Ovary (tissue), 9 donors: ENCODE measurements around the gene KCMF1. TPM values are rescaled to one million over a fixed set of nuclear protein-coding genes. Genes with fewer than 3 reads are reported as not detected.

Experiments
- DNase-seq, 5 donors: peaks; one replicate each; pipeline ENCODE4 v3.0.0-alpha.2; 2019 to 2020
- H3K27ac ChIP-seq, 2 donors: fragments of 200-600 bp; one replicate each; pipeline versions ENCODE4 v1.5.1 to v1.8.0; 2019 to 2022
- H3K27me3 ChIP-seq: fragments of 200-600 bp; one replicate; pipeline ENCODE4 v1.8.0; 2022
- H3K36me3 ChIP-seq: fragments of 200-600 bp; sonication (generic); one replicate; pipeline ENCODE4 v1.5.1; 2019
- H3K4me1 ChIP-seq: one replicate; pipeline ENCODE4 v1.8.1; 2013; ENCODE audit warnings: mild to moderate bottlenecking, moderate library complexity; ENCODE audit not compliant: insufficient read depth
- H3K4me3 ChIP-seq: fragments of 200-600 bp; sonication (generic); one replicate; pipeline ENCODE4 v1.5.1; 2017
- H3K9me3 ChIP-seq, 2 donors: fragments of 200-600 bp in 1 of 2; sonication (generic) in 1 of 2; one replicate each; pipeline versions ENCODE4 v1.5.1 to v1.8.1; 2013 to 2019; ENCODE audit warnings: mild to moderate bottlenecking in 1 of 2, moderate library complexity in 1 of 2
- EP300 ChIP-seq: sonication (generic); formaldehyde crosslinking; IDR thresholded peaks from one replicate; pipeline ENCODE4 v1.6.1; 2017; ENCODE audit warnings: antibody characterized with exemption
- POLR2A ChIP-seq: fragments of 450-650 bp; IDR thresholded peaks from one replicate; pipeline ENCODE4 v1.6.1; 2017; ENCODE audit warnings: antibody characterized with exemption, mild to moderate bottlenecking, moderate library complexity
- WGBS, 3 donors: extraction: QIAGEN DNeasy Blood & Tissue Kit in 1 of 3; methylation state at CpG; one replicate each; pipeline versions ENCODE4 v1.1.5 to v1.1.7; 2013 to 2017; 5-methylcytosine and 5-hydroxymethylcytosine counted together
- intact Hi-C, 4 donors: fragments of 100-400 bp; cut with DNase I; formaldehyde crosslinking; loops; one replicate each; pipeline versions ENCODE4 v1.11.0 to v1.15.1; 2022 to 2023
- polyA plus RNA-seq, 2 donors: library from polyadenylated mRNA; stranded (reverse); fragments of 200-250 nt in 1 of 2; fragments of 350-450 nt in 1 of 2; fragmentation: Illumina TruSeq in 1 of 2; extraction: RNeasy Lipid Tissue Mini Kit (QIAGEN cat#74804) in 1 of 2; gene quantifications; one replicate each; pipeline ENCODE4 v1.2.3, GENCODE V29; 2013 to 2014
- total RNA-seq, 7 donors: library from RNA; depleted of rRNA in 2 of 7; stranded (reverse); fragments of >200 nt in 2 of 7; fragmentation: NEBNext Ultra II Directional in 3 of 7; extraction: Animal tissue kit (Norgen Biotek cat#: 25700) in 3 of 7; gene quantifications; one replicate each; pipeline versions ENCODE4 v1.1.0 to v1.2.4, GENCODE V29; 2016 to 2023
- TF ChIP-seq, protein P1 (sequence below), 3 donors: fragments of 450-650 bp in 2 of 3; fragments of 200-600 bp in 1 of 3; IDR thresholded peaks; one replicate each; pipeline versions ENCODE4 v1.5.1 to v1.8.0; 2016 to 2022; ENCODE audit warnings: antibody characterized with exemption in 3 of 3, mild to moderate bottlenecking in 1 of 3
- donor health status: DM: no; HTN: no; CAD: no; lungs with moderate emphysema.
- donor health status: DM: no; HTN: no; CAD: no.
- donor health status: Bipolar disorder and iron deficiency.
- donor health status: DM: yes; HTN: yes; CAD: no.
- donor health status: DM: no; HTN: no; CAD: no.
- donor health status: DM: yes; HTN: yes; CAD: no.

KCMF1 gene
- total and polyA plus RNA-seq, 9 donors = 21.9 to 58.7 (median 53.3) TPM

DNA sequence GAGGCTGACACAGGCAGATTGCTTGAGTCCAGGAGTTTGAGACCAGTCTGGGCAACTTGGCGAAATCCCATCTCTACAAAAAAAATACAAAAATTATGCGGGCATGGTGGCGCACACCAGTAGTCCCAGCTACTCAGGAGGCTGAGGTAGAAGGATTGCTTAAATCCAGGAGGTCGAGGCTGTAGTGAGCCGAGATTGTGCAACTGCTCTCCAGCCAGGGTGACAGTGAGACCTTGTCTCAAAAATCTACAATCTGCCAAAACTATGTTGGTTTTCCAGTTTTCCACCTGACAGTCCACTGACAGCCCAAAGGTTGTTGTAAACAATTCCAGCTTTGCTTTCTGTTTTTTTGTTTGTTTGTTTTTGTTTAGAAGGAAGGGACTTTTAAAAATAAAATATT lies 51.3 kb downstream of the KCMF1 start:
- Histone ChIP-seq H3K4me1 (peaks cover 1% of the 10 kb centered on the region), H3K4me3 (no peak overlapping the region), H3K36me3 (no peaks in the 10 kb centered on the region), H3K27ac (no peak overlapping the region), H3K9me3 (no peaks in the 10 kb centered on the region), H3K27me3 (no peaks in the 10 kb centered on the region)
- intact Hi-C loops = no loop called here
- WGBS, 3 donors = 93 to 97% (median 97%) methylated on average over 5 of the region's 5 CpGs
- TF ChIP-seq POLR2A (no peak), EP300 (no peak)
- TF ChIP-seq, protein P1, sequence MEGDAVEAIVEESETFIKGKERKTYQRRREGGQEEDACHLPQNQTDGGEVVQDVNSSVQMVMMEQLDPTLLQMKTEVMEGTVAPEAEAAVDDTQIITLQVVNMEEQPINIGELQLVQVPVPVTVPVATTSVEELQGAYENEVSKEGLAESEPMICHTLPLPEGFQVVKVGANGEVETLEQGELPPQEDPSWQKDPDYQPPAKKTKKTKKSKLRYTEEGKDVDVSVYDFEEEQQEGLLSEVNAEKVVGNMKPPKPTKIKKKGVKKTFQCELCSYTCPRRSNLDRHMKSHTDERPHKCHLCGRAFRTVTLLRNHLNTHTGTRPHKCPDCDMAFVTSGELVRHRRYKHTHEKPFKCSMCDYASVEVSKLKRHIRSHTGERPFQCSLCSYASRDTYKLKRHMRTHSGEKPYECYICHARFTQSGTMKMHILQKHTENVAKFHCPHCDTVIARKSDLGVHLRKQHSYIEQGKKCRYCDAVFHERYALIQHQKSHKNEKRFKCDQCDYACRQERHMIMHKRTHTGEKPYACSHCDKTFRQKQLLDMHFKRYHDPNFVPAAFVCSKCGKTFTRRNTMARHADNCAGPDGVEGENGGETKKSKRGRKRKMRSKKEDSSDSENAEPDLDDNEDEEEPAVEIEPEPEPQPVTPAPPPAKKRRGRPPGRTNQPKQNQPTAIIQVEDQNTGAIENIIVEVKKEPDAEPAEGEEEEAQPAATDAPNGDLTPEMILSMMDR (IDR thresholded peaks at IDR 0.05) = no peak
- no peak for DNase-seq

DNA sequence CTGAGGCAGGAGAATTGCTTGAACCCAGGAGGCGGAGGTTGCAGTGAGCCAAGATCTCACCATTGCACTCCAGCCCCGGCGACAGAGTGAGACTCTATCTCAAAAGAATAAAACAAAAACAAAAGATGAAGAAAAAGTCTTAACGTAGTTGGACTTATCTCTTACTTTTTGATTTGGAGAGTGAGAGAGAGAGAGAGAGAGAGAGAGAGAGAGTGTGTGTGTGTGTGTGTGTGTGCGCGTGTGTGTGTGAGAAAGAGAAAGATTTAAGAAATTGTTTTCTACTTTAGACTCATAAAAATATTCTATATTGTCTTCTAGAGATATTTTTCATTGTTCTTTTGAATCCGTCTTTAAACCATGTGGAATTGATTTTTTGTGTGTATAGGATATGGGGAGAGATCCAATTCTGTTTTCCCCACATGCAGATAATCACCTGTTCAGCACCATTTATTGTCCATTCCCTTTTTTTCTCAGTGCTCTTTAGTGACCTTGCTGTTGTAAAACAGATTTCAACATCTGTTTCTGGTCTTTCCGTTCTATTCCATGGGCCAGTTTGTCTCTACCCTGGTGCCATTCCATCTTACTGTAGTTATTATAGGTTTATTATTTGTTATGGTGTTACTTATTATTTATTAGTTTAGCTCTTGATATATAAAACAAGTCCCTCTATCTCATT lies 53.5 kb downstream of the KCMF1 start:
- H3K36me3 ChIP-seq = no peaks in the 10 kb centered on the region
- H3K27me3 ChIP-seq = no peaks in the 10 kb centered on the region
- H3K4me1 ChIP-seq = peaks cover 1% of the 10 kb centered on the region
- WGBS, 3 donors = 48 to 68% (median 62%) methylated on average over 8 of the region's 8 CpGs
- no peaks in the 10 kb centered on the region for H3K9me3 ChIP-seq
- TF ChIP-seq, protein P1 (IDR thresholded peaks at IDR 0.05) = no peak
- no peak for TF ChIP-seq EP300
- no peak for TF ChIP-seq POLR2A
- no peak for DNase-seq
- no peak overlapping the region for H3K4me3 ChIP-seq
- no peak overlapping the region for H3K27ac ChIP-seq
- intact Hi-C loops = no loop called here

DNA sequence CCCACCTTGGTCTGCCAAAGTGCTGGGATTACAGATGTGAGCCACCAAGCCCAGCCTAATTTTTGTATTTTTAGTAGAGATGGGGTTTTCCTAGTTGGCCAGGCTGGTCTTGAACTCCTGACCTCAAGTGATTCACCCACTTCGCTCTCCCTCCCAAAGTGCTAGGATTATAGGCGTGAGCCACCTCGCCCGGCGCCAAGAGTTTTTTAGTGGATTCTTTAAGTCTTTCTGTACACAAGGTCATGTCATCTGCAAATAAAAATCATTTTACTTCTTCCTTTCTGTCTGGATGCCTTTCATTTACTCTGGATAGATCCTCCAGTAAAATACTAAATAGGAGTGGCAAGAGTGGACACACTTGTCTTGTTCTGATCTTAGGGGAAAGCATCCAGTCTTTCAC lies 61.7 kb downstream of the KCMF1 start:
- no peaks in the 10 kb centered on the region for H3K4me1 ChIP-seq
- no peaks in the 10 kb centered on the region for H3K9me3 ChIP-seq
- no peaks in the 10 kb centered on the region for H3K27me3 ChIP-seq
- no peak overlapping the region for H3K27ac ChIP-seq
- intact Hi-C loops = no loop called here
- H3K36me3 ChIP-seq = no peaks in the 10 kb centered on the region
- TF ChIP-seq POLR2A (no peak), EP300 (no peak)
- TF ChIP-seq, protein P1 (IDR thresholded peaks at IDR 0.05) = no peak
- WGBS, 3 donors = 96 to 98% (median 97%) methylated on average over 5 of the region's 5 CpGs
- no peak for DNase-seq
- H3K4me3 ChIP-seq = no peak overlapping the region

DNA sequence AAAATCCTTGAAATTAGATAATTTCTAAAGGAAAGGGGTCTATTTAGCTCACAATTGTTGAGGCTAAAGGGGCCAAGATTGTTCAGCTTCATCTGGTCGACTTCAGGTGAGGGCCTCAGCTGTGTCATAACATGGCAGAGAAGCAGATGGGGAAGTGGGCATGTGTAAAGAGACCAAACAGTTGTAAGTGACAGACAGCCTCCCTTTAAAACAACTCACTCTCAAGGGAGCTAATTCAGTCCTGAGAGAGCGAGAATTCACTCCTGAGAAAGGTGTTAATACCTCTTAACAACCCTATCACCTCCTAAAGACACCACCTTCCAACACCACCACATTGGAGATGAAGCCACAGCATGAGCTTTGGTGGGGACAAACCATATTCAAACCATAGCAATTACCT lies 62.4 kb downstream of the KCMF1 start:
- TF ChIP-seq, protein P1 (IDR thresholded peaks at IDR 0.05) = no peak
- TF ChIP-seq POLR2A = no peak
- TF ChIP-seq EP300 = no peak
- 74 to 88% (median 82%) methylated on average over 2 of the region's 2 CpGs for WGBS, 3 donors
- no peak for DNase-seq
- no peaks in the 10 kb centered on the region for H3K27me3 ChIP-seq
- intact Hi-C loops = no loop called here
- no peaks in the 10 kb centered on the region for H3K4me1 ChIP-seq
- no peaks in the 10 kb centered on the region for H3K36me3 ChIP-seq
- no peak overlapping the region for H3K27ac ChIP-seq
- H3K9me3 ChIP-seq = no peaks in the 10 kb centered on the region
- no peak overlapping the region for H3K4me3 ChIP-seq
